Activated T-cell treated with anti-CD3 and anti-CD28 coated beads, Interleukin-2, amount 50 U/mL, for 4 hours (primary cell): ENCODE measurements around the gene YWHAQ. TPM values are rescaled to one million over a fixed set of nuclear protein-coding genes. Genes with fewer than 3 reads are reported as not detected.

ENCODE experiments used
- ATAC-seq, 2 donors: fragments of 200-7000 bp; cut with Tn5 transposase; one replicate each; pipeline ENCODE4 v1.10.0; 2021
- DNase-seq: peaks from one replicate; pipeline ENCODE4 v3.0.0-alpha.2; 2020
- H3K27me3 Mint-ChIP-seq: one replicate; pipeline ENCODE4 v1.8.0; 2021; ENCODE audit warnings: low read depth, mixed read lengths
- H3K36me3 Mint-ChIP-seq: one replicate; pipeline ENCODE4 v1.8.0; 2022; ENCODE audit warnings: mixed read lengths; ENCODE audit not compliant: insufficient read depth
- H3K4me1 Mint-ChIP-seq: one replicate; pipeline ENCODE4 v1.8.0; 2021; ENCODE audit warnings: low read depth, mixed read lengths
- H3K4me3 Mint-ChIP-seq: one replicate; pipeline ENCODE4 v1.8.0; 2021; ENCODE audit warnings: mild to moderate bottlenecking, moderate library complexity, mixed read lengths
- H3K9me3 Mint-ChIP-seq: one replicate; pipeline ENCODE4 v1.8.0; 2021; ENCODE audit warnings: mixed read lengths
- total RNA-seq, 3 donors: library from RNA; stranded (reverse); gene quantifications; one replicate each; pipeline ENCODE4 v1.2.1, GENCODE V29; 2021

The YWHAQ gene
- total RNA-seq, 3 donors from 2014 or later: 641 to 717 (median 687) TPM

GRCh38 chr2:9661261-9661660, 30.5 kb upstream of the YWHAQ start:
- DNase-seq (no peak), ATAC-seq (no peak)
- H3K4me1 Mint-ChIP-seq: peaks cover 25% of the 10 kb centered on the region
- H3K4me3 Mint-ChIP-seq: no peak overlapping the region
- H3K36me3 Mint-ChIP-seq: no peaks in the 10 kb centered on the region
- H3K9me3 Mint-ChIP-seq: no peaks in the 10 kb centered on the region
- no peaks in the 10 kb centered on the region for H3K27me3 Mint-ChIP-seq

DNA sequence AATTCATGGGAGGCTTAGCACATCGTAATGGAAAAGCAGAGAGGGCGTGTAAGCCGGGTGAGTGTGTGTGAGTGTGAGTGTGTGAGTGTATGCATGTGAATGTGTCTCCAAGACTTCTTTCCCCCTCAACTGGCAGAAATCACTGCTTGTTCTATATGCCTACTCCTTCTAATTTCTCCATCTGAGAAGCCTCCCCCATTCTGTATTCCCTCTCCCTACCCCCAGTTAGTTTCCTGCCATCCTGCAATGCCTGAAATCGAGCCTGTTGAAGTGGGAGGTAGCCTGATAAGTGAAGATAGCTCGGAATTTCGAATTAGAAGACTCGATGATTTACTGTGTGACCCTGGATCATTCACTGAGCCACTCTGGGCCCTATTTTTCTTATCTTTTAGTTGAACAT, 30.0 kb upstream of the YWHAQ start:
- peaks cover 30% of the 10 kb centered on the region for H3K4me1 Mint-ChIP-seq
- H3K4me3 Mint-ChIP-seq: no peak overlapping the region
- H3K36me3 Mint-ChIP-seq: no peaks in the 10 kb centered on the region
- no peaks in the 10 kb centered on the region for H3K27me3 Mint-ChIP-seq
- no peaks in the 10 kb centered on the region for H3K9me3 Mint-ChIP-seq
- DNase-seq (no peak), ATAC-seq (no peak)

DNA sequence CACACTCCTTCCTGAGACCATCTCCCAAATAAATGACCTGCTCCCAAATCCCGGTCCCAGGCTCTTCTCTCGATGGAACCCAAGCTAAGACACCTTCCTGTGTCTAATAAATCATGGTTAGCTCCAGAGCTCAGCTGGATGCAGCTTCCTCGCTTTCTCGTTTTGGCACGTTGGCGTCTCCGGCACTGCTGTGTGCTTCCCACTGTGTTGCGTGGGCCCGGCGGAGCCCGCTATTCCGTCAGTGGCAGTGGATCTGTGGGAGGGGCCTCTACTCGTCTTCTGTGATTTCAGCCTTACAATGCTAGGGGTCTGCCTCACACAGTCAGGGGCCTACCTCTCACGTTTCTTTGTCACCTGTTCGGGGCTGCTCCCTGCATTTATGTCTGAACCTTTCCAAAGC, 29.4 kb upstream of the YWHAQ start:
- no peak overlapping the region for H3K4me3 Mint-ChIP-seq
- ATAC-seq (no peak), DNase-seq (no peak)
- H3K4me1 Mint-ChIP-seq: peaks cover 36% of the 10 kb centered on the region
- H3K36me3 Mint-ChIP-seq: no peaks in the 10 kb centered on the region
- H3K9me3 Mint-ChIP-seq: no peaks in the 10 kb centered on the region
- H3K27me3 Mint-ChIP-seq: no peaks in the 10 kb centered on the region

GRCh38 chr2:9658972-9659371, 28.2 kb upstream of the YWHAQ start:
- Mint-ChIP-seq H3K4me1 (peaks cover 39% of the 10 kb centered on the region), H3K36me3 (no peaks in the 10 kb centered on the region), H3K4me3 (no peak overlapping the region), H3K27me3 (no peaks in the 10 kb centered on the region), H3K9me3 (no peaks in the 10 kb centered on the region)
- DNase-seq (no peak), ATAC-seq (no peak)

DNA sequence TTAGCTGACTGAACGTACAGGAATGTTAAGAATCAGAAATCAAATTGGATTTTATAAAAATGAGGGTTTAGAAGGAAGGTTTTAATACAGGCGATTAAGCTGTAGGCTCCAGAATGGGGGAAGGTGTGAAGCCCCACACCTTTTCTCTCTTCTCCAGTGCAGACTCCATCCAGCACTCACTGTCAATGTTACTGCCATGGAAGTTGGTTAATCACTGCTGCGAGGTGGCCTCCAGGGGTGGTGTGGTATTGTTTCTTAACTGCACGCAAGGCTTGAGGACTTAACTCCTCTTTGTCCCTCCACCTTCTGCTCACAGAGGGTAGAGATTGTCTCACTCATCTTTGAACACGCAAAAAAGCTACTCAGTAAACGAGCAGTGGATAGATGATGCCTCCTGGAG, 26.9 kb upstream of the YWHAQ start:
- ATAC-seq (no peak), DNase-seq (no peak)
- Mint-ChIP-seq H3K4me3 (no peak overlapping the region), H3K36me3 (no peaks in the 10 kb centered on the region), H3K27me3 (no peaks in the 10 kb centered on the region), H3K4me1 (peaks cover 29% of the 10 kb centered on the region), H3K9me3 (no peaks in the 10 kb centered on the region)

DNA sequence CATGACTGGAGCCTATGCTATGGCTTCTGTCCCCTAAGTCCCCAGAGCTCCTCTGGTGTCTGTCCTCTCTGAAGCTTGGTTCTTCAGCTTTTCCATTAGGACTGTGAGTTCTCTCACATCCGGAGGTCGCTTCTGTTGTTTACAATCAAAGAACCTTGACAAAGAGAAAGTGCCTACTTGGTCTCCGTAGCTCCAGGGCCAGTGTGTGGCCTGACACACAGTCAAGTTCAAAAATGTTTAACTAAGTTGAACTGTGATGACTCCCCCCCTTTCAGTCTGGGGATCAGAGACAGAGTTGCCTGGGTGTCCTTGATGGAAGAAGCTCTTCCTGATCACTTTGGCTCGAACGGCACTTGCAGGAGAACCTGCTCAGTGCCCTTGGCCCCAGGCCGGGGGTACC, 26.3 kb upstream of the YWHAQ start:
- no peak overlapping the region for H3K4me3 Mint-ChIP-seq
- H3K4me1 Mint-ChIP-seq: peaks cover 28% of the 10 kb centered on the region
- H3K9me3 Mint-ChIP-seq: no peaks in the 10 kb centered on the region
- no peaks in the 10 kb centered on the region for H3K36me3 Mint-ChIP-seq
- DNase-seq (no peak), ATAC-seq (no peak)
- H3K27me3 Mint-ChIP-seq: no peaks in the 10 kb centered on the region

- H3K4me1 Mint-ChIP-seq: peaks cover 28% of the 10 kb centered on the region
- no peaks in the 10 kb centered on the region for H3K9me3 Mint-ChIP-seq
- no peaks in the 10 kb centered on the region for H3K27me3 Mint-ChIP-seq
- H3K36me3 Mint-ChIP-seq: no peaks in the 10 kb centered on the region
- ATAC-seq (peak; percentile 76 to 80), DNase-seq (peak; percentile 45)
- H3K4me3 Mint-ChIP-seq: peak overlapping the region; percentile 33
Measured at GRCh38 chr2:9656270-9656766, 25.5 kb upstream of the YWHAQ start.

- H3K27me3 Mint-ChIP-seq: no peaks in the 10 kb centered on the region
- peak; percentile 35 for DNase-seq
- H3K4me1 Mint-ChIP-seq: peaks cover 28% of the 10 kb centered on the region
- H3K9me3 Mint-ChIP-seq: no peaks in the 10 kb centered on the region
- peak overlapping the region; percentile 33 for H3K4me3 Mint-ChIP-seq
- peak; percentile 79 to 85 for ATAC-seq
- H3K36me3 Mint-ChIP-seq: no peaks in the 10 kb centered on the region
Measured at GRCh38 chr2:9655441-9656269, 24.9 kb upstream of the YWHAQ start.

- Mint-ChIP-seq H3K36me3 (no peaks in the 10 kb centered on the region), H3K27me3 (no peaks in the 10 kb centered on the region)
Measured at GRCh38 chr2:9654452-9655100, 23.8 kb upstream of the YWHAQ start.

GRCh38 chr2:9653485-9654271, 22.9 kb upstream of the YWHAQ start:
- Mint-ChIP-seq H3K27me3 (no peaks in the 10 kb centered on the region), H3K36me3 (no peaks in the 10 kb centered on the region), H3K4me1 (peaks cover 35% of the 10 kb centered on the region), H3K4me3 (no peak overlapping the region), H3K9me3 (no peaks in the 10 kb centered on the region)
- ATAC-seq (no peak), DNase-seq (no peak)

More at GRCh38 chr2:9654452-9655100, 23.8 kb upstream of the YWHAQ start:
- DNase-seq (no peak), ATAC-seq (no peak)
- Mint-ChIP-seq H3K4me3 (no peak overlapping the region), H3K4me1 (peaks cover 33% of the 10 kb centered on the region), H3K9me3 (no peaks in the 10 kb centered on the region)

DNA sequence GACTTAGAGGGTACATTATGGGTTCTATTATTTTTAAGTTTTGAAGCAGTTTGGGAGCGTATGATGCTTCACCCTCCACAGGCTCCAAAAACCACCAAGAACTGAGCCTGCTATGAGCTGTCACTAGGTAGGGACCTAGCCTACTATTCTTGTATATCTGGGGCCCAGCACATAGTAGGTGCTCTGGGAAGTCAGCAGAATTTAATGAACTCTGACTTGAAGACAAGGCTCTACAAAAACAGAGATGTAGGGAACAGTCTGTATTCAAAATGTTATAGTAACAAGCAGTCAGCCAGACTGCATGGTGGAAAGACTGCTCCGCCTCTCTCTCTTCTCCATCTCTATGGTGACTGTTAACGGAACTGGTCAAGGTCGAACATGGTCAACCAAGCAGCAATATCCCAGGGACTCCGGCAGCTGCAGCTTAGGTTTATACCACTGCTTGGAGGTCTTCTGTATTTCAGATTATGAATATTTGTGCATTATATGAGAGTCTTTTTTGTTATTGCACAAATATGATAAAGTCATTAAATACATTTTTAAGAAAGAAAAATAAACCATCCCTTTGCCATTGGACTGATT, 22.2 kb upstream of the YWHAQ start:
- no peak overlapping the region for H3K4me3 Mint-ChIP-seq
- no peaks in the 10 kb centered on the region for H3K36me3 Mint-ChIP-seq
- peaks cover 35% of the 10 kb centered on the region for H3K4me1 Mint-ChIP-seq
- H3K27me3 Mint-ChIP-seq: no peaks in the 10 kb centered on the region
- DNase-seq: no peak
- no peak for ATAC-seq
- H3K9me3 Mint-ChIP-seq: no peaks in the 10 kb centered on the region

GRCh38 chr2:9652267-9652666, 21.5 kb upstream of the YWHAQ start:
- Mint-ChIP-seq H3K4me1 (peaks cover 35% of the 10 kb centered on the region), H3K9me3 (no peaks in the 10 kb centered on the region), H3K4me3 (no peak overlapping the region), H3K27me3 (no peaks in the 10 kb centered on the region), H3K36me3 (no peaks in the 10 kb centered on the region)
- ATAC-seq: no peak
- no peak for DNase-seq

- Mint-ChIP-seq H3K27me3 (no peaks in the 10 kb centered on the region), H3K4me3 (no peak overlapping the region), H3K4me1 (peaks cover 18% of the 10 kb centered on the region), H3K36me3 (no peaks in the 10 kb centered on the region), H3K9me3 (no peaks in the 10 kb centered on the region)
- DNase-seq (no peak), ATAC-seq (peak; percentile 49 to 59)
Measured at GRCh38 chr2:9650119-9650821, 19.5 kb upstream of the YWHAQ start.

GRCh38 chr2:9649261-9649660, 18.5 kb upstream of the YWHAQ start:
- ATAC-seq (no peak), DNase-seq (no peak)
- Mint-ChIP-seq H3K27me3 (no peaks in the 10 kb centered on the region), H3K36me3 (no peaks in the 10 kb centered on the region), H3K4me3 (no peak overlapping the region), H3K9me3 (no peaks in the 10 kb centered on the region), H3K4me1 (peaks cover 11% of the 10 kb centered on the region)
